Central memory CD4-positive, alpha-beta T cell (primary cell): ENCODE data around the gene CRYL1.

Experiments used
- DNase-seq: peaks from one replicate; pipeline ENCODE4 v3.0.0; 2022

Gene CRYL1

DNA sequence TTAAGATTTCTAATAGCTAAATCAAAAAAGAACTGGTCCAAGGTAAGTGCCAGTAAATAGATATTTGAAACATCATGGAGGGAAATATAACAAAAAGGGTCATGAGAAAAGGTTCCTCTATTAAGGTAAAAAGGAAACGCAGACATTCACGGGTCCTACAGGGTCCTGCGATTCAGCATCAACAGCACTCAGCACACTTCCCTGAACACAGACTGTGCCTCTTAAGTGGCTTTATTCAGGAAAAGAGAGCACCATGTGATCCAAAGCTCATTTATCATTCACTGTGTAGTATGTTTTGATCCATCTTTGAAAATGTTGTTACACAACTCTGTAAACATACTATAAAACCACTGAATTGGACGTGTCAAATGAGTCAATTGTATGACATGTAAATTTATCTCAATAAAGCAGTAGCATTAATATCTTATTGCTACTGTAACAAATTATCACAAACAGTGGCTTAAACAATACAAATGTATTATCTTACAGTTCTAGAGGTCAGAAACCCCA lies 33.7 kb downstream of the CRYL1 start:
- DNase-seq, result no peak

DNA sequence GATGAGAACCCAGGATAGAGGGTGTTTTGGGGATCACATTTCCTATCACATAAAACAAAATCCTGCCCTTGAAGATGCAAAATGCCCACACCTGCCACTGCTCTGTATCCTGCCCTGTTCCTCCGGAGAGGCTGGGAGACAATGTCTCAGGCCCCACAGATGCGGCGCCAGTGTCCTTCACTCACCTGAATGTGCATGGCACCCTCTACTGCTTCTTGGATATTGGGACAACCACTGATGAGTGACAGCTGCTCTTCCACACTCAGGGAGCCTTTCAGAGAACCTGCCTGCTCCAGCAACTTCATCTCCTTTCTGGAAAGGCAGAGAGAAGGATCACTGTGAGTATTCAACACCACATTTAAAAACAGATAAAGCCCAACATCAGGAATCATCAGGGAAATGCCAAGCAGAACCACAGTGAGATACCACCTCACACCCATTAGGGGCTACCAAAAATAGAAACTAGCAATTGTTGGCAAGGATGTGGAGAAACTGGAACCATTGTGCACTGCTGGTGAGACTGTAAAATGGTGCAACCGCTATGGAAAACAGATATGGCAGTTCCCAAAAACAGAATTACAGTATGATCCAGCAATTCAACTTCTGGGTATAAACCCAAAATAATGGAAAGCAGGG lies 36.4 kb downstream of the CRYL1 start:
- no peak for DNase-seq

DNA sequence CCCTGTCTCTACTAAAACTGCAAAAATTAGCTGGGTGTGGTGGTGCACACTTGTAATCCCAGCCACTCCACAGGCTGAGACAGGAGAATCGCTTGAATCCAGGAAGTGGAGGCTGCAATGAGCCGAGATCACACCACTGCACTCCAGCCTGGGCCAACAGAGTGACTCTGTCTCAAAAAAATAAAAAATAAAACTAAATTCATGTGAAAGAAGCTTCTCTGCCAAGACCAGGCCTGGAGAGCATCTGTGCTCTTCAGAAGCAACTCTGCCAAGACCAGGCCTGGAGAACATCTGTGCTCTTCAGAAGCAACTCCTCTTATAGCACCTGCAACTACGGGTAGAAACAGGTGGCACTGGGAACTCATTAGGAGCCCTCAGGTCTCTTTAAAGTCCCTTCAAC lies 37.7 kb downstream of the CRYL1 start:
- DNase-seq, result no peak

DNA sequence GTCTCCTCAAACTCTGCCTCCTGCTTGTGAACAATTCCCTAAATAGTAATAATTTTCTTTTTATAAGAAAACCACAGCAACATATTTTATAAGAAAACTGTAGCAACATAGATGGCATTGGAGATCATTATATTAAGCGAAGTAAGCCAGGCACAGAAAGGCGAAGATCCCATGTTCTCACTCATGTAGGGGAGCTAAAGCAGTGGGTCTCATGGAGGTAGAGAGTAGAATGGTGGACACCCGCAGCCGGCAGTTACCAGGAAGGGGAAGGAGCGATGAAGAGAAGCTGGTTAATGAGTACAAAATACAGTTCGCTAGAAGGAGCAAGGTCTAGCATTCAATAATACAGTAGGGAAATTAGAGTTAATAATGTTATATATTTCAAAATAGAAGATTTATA lies 42.9 kb downstream of the CRYL1 start:
- no peak for DNase-seq

DNA sequence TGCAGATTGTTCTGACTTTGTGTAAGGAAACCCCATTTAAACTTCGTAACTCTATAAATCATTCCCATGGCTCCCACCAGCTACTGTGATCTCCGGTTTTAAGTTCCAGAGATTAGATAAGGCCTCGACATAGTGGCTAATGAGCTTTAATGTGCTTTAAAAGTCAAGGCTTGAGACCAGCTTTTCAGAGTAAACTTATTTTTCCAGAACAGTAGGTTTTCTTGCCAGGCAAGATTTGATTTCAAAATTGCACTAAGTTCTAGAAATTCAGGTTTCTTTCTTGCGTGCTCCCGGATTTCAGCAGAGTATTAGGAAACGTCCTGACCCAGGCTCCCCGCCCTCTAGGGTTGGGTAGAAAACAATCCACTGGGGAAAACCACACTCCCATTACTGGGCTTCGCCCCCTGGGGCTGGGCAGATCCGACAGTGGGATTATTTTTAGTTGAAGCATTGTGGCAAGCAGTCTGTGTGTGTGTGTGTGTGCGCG lies 43.3 kb downstream of the CRYL1 start:
- DNase-seq, result no peak

DNA sequence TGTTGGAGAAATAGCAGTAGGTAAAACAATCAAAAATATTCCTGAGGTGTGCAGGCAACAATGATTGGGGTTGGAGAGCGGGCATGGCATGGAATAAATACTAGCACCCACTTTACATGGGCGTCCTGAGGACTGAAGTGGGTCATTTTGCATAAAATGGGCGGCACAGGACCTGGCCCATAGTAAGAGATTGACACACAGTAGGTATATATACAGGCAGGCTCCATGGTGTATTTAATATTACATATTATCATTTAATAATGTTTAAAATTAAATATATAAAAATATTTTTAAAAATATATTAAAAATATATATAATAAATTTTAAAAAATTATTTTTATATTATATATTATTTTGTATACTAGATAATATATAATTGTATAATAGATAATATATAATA lies 48.3 kb downstream of the CRYL1 start:
- DNase-seq, result no peak

DNA sequence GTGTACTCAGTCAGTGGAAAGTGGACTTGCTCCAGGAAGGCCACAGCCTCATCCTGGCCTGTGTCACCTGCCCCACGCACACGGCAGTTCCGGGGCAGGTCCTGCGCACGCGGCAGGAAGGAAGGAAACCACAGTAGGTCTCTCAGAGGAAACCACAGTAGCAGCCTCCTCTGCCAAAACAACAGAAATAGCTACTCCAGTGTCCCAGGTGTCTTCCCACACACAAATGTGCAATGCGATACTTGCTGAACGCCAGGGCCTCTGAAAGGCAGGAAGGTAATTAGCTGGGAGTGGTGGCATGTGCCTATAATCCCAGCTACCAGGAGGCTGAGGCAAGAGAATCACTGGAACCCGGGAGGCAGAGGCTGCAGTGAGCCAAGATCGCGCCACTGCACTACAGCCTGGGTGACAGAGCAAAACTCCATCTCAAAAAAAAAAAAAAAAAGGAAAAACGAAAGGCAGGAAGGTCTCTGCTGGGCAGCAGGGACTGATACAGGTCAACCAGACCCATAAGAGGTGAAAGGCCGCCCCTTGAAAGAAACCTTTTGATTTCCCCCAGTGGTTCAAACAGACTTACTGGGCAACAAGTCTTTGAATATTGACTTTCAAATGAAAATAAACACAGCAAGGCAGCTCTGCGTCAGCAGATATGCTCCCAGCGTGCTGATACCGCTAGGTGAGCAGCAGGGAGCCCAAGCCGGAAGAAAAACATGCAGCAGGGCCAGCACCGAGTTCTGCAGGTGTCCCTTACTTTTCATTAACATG lies 49.5 kb downstream of the CRYL1 start:
- DNase-seq, result peak; percentile 85

DNA sequence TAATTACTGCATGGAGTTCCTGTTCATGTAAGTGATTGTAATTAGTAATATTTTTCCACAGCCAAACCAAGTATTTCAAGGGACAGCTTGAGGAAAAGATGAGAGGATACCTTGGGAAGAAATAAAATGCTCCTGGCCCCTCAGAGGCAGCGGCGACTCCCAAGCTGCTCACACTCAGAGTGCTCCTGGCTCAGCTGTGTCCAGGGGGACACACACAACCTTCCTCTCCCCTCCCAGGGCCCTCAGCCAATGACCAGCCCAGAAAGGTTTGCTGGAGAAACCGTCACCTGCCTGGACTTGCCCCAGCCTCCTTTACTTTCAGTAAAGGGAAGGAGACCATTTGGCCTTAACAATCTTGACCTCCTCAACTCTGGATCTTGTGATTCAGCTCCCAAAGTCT lies 51.1 kb downstream of the CRYL1 start:
- DNase-seq, result no peak

DNA sequence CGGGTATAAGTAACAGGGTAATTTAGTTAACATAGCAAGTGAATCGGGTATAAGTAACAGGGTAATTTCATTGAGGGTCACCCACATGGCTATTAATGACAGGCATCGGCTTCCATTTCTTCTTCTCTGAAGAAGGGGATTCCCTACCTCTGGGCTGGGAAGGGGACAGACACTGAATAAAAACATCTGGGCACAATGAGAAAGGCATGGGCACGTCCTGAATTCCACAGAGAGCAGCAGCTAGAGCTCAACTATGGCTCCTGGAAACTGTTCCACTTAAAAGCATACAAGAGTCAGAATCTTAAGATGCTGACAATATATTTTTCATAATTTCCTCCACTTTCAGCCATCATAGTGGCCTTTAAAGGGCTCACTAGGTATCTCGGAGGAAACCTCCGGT lies 51.8 kb downstream of the CRYL1 start:
- DNase-seq, result no peak

DNA sequence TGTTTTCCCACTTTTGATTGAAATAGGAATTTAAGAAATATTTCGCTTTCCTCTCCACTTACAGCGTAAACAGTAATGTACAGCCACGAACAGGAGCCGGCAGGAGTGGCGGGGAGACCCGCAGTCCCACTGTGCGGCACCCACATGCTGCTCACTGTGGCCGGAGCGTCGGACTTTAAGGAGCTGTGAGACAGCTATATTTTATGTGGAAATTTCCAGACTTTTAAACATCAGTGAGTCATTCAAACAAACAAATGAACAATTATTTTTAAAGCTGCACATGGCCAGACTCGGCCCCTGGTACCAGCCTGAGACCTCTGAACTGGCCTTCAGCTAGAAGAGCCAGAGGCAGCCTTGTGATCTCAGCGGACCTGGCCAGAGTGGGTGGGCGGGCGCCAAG lies 52.5 kb downstream of the CRYL1 start:
- DNase-seq, result no peak

DNA sequence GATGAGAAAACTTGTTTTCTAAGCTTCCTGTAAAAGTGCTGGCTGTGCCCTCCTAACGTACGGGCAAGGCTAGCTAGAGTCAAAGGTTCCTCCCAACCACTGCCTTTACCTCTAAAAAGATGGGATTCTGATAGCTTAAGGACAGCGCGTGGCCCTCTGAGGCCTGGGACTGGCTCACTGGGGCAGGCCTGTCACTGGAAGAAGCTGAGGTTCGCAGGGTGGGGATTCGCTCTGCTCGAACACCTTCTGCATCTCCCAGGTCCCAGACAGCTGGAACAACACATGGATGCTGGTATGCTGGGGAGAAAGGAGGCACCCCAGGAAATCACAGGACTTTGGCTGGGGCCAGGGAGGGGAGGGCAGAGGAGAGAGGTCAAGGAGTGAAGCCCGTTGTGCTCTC lies 53.1 kb downstream of the CRYL1 start:
- DNase-seq, result no peak

DNA sequence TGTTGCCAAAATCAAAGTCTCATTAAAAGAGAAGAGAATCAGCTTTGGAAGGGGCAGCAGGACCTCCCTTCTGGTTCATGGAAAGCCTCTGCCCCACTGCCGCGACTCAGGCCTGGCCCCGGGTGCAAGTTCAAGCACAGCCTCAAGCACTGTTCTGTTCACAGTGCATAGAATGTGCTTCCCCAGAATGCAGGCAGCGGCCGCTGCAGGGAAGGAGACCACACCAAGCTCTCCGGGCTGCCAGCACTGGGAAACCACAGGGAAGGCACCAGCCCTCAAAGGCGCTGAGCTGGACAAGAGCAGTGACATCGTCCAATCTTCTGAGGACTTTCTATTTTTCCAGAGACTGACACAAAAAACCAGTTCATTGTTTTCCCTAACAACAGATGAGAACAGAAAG lies 55.5 kb downstream of the CRYL1 start:
- DNase-seq, result no peak

DNA sequence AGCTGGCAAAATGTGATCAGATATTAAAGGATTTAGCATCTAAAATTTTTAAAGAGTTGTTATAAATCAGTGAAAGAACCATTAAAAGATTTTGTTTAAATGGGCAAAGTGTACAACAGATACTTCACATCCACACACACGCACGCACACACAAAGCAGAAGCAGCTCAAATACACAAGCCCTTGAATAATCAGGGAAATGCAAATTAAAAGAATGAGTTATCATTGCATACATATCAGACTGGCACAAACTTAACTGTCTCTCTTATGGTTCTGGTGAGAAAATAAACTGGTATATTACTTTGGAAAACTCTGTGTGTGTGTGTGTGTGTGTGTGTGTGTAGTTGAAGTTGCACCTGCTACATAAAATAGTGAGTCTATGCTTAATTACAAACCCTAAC lies 59.3 kb downstream of the CRYL1 start:
- no peak for DNase-seq

DNA sequence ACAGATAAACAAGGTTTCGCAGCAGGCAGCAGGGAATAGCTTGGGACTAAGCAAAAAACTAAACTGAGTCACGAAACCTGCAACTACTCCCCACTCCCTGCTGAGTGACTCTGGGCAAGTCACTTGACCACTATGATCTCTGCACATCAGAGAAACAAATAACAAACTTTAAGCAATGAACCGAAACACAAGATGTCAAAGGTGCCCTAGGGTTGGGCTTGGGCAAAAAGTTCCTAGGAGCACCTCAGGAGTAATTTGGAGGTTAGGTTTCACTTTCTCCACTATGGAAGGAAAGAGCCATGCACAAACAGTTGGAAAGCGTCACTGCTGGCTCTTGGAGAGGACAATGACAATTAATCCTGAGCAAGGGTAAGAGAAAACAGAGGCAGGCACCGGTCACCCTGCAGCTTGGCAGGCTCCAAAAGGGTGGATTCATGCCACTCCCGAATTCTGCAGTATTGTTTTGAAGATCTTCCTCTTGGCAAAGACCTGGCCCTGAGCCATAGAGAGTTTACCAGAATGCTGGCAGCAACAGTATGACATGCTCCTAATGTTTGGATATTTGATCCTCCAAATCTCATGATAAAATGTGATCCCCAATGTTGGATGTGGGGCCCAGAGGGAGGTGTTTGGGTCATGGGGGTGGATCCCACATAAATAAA lies 60.3 kb downstream of the CRYL1 start:
- DNase-seq, result no peak

DNA sequence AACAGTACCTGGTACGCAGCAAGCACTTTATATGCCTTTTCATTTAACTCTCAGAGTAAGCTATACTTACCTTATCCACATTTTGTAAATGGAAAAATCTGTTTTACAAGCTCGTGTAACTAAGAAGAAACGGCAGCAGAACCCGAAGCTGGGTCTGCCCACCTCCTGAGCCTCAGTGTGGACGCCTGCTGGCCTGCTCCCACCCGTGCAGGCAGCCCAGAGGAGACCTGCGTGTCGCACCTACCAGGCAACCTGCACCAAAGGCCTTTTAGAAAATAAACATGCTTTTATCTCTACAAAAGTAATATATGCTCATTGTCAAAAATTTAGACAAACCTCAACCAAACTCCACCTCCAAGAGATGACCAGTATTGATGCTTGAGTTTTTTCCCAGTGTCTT lies 62.7 kb downstream of the CRYL1 start:
- DNase-seq, result no peak

DNA sequence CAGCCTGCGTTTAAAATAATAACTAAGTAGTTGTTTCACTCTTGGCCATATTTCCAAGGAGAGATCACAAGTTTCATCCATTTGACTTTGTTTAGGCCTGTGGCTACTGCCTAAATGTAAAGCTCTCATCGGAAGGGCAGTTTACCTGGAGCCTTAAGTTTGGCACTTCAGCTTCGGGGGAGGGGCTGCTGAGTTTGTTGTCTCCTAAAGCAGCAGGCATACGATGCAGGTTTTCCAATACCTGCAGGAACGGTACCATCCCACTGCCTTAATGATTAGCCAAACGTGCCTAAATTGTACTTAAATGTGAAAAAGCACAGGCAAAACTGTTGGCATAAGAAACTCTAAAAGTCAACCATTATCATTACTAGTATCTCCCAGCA lies 63.1 kb downstream of the CRYL1 start:
- no peak for DNase-seq

DNA sequence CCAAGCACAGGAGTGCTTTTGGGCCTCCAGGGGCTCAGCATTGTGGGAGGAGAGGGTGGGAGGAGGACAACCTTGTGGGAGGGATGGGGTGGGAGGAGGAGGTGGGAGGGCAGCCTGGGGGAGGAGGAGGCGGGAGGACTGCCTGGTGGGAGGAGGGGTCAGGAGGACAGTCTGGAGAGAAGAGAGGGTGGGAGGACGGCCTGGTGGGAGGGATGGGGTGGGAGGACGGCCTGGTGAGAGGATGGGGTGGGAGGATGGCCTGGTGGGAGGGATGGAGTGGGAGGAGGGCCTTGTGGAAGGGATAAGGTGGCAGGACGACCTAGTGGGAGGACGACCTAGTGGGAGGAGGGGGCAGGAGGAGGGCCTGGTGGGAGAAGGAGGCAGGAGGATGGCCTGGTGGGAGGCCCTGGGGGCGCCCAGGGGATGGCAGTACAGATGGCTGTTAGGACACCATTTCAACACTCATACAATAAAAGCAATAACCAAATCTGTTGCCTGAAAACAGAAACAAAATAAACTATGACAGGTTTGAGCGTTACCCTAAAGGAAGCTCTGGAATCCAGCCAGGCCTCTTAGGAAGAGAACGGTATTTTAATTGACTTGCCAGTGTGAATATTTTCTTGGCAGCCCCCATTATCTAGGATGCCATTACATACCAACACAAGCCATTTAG lies 63.7 kb downstream of the CRYL1 start:
- DNase-seq, result no peak

DNA sequence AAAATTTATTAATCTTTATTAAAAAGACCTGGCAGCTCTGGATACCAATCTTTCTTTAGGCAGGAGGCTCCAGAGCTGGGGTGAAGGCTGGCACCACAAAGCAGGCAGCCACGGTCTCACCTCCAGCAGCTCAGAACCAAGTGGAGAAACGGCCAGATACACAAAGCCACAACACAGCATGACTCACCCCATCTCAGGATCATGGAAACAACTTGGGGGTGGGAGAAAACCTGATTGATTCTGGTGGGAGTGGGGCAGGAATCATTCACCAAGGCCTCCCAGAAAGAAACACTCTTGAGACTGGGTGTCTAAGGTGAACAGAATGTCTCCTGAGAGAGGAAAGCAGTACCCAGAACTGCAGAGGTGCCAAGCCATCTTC lies 64.2 kb downstream of the CRYL1 start:
- no peak for DNase-seq

DNA sequence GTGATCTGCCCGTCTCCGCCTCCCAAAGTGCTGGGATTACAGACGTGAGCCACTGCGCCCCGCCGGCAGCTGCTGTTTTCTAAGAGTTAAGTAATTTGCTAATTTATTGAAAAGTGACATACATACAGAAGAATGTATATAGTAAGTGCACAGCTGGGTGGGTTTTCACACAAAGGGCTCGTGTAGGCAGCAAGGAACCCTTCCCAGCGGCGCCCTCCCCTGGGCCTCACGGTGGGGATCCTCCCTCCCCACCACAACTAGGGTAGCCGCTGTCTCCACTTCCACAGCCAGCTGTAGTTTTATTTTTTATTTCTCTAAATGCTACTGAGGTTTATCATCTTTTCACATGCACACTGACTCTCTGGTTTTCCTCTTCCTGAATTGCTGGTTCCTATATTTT lies 64.9 kb downstream of the CRYL1 start:
- DNase-seq, result no peak

DNA sequence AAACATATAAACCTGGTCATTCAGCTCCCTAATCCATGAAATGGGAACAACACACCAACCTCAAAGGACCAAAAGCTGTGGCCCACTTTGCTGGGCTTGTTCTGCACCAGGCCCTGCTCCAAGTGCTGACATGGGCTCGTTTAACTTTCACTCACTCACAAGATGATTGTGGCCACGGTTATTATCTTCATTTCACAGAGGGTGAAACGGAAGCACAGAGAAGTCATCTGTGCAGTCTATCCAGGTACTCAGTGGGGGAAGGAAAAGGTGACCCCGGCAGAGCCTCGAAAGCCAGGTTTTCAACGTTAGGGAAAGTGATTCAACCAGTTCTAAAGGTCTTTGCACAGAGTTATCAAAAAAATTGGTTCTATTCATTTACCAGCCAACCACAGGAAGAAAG lies 68.0 kb downstream of the CRYL1 start:
- no peak for DNase-seq

DNA sequence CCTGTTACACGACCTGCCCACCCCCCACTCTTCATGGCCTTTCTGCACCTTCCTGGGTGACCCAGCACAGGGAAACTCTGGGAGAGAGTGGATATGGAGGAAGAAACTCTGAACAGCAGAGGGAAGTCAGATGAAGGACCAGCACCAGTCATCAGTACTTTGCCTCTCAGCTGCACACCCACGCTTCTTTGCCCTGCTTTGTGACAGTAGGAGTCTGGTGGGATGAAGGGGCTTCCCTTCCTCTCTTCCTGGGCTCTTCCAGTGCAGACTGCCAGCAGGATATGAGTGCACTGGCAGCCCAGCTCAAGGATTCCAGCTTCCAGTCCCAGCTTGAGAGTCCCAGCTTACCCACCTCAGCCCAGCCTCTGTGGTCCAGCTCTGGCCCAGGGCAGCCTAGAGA lies 68.9 kb downstream of the CRYL1 start:
- no peak for DNase-seq

DNA sequence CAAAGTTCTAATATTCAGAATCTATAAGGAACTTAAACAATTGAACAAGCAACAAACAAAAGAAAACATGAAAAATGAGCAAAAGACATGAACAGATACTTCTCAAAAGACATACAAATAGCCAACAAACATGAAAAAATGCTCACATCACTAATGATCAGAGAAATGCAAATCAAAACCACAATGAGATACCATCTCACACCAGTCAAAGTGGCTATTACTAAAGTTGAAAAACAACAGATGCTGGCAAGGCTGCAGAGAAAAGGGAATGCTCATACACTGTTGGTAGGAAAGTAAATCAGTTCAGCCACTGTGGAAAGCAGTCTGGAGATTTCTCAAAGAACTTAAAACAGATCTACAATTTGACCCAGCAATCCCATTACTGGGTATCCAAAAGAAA lies 74.3 kb downstream of the CRYL1 start:
- peak; percentile 5 for DNase-seq

DNA sequence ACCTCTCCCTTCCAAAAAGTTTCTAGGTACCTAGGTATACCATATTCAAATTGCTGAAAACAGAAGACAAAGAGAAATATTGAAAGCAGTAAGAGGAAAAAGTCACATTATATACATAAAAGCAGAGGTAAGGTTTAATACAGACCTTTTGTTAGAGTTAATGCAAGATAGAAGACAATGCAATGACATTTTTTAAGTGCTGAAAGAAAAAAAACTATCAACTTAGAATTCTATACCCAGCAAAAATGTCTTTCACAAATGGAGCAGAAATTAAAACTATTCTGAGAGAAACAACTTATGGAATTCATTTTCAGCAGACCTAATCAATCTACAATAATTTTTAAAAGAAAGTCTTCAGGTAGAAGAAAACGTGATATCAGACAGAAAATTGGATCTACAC lies 77.2 kb downstream of the CRYL1 start:
- DNase-seq, result no peak

DNA sequence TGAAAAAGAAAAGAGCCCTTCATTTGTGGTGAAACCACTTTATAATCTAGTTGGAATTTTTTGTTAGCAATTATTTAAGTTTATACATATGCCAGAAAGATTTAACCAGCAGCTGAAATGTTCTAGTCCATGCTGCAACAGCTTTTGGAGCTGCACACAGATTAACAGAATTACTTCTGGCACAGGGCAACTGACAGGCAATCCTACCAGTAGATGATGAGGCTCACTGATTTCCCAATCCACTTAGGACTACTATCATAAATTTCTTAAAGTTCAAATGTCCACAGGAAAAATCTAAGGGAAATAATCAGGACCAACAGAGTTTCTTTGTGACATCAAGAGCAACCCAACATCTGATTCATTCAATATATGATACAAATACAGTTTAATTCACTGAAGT lies 78.8 kb downstream of the CRYL1 start:
- no peak for DNase-seq
